GM12874 (cell line): Measurements from ENCODE around the gene ZMAT5.

Experiments
- CTCF ChIP-seq: IDR thresholded peaks from 2 replicates; pipeline ENCODE4 v1.5.1; 2011; ENCODE audit warnings: low read depth, mild to moderate bottlenecking, control low read depth, low read length, moderate library complexity; ENCODE audit not compliant: insufficient read depth

Gene ZMAT5

GRCh38 chr22:29798801-29799200, 32.0 kb upstream of the ZMAT5 start:
- no peak for TF ChIP-seq CTCF

- TF ChIP-seq CTCF, result no peak
Measured at GRCh38 chr22:29798318-29798717, 31.5 kb upstream of the ZMAT5 start.

- no peak for TF ChIP-seq CTCF
Measured at GRCh38 chr22:29797351-29797750, 30.5 kb upstream of the ZMAT5 start.

- TF ChIP-seq CTCF, result no peak
Measured at GRCh38 chr22:29795663-29796062, 28.9 kb upstream of the ZMAT5 start.

GRCh38 chr22:29793396-29793795, 26.6 kb upstream of the ZMAT5 start:
- TF ChIP-seq CTCF, result no peak

- TF ChIP-seq CTCF, result no peak
Measured at GRCh38 chr22:29790061-29790460, 23.3 kb upstream of the ZMAT5 start.

- no peak for TF ChIP-seq CTCF
Measured at GRCh38 chr22:29788339-29789279, 21.8 kb upstream of the ZMAT5 start.
